Renal pelvis (tissue), 4 donors: ENCODE results near the gene TGFBR1. TPM values are rescaled to one million over a fixed set of nuclear protein-coding genes. Genes with fewer than 3 reads are reported as not detected.
"Not testable (repeated sequence)": the region's sequence is repeated elsewhere in the genome, so short reads cannot be mapped to it uniquely, and the experiment has no call there.

Experiments used
- DNase-seq: peaks from one replicate; pipeline ENCODE4 v3.0.0-alpha.2; 2013
- polyA plus RNA-seq, 3 donors: library from polyadenylated mRNA; unstranded; fragments of 120-200 nt; gene quantifications; one replicate each; pipeline ENCODE4 v1.2.1, GENCODE V29; 2013; ENCODE audit not compliant: insufficient read length in 3 of 3

Gene TGFBR1
- polyA plus RNA-seq, 3 donors = 41.8 to 44.5 (median 42.2) TPM

GRCh38 chr9:99184110-99184474 lies 79.2 kb downstream of the TGFBR1 start:
- no peak for DNase-seq

GRCh38 chr9:99184475-99185347 lies 79.8 kb downstream of the TGFBR1 start:
- DNase-seq = peak; percentile 91

GRCh38 chr9:99185348-99185632 lies 80.4 kb downstream of the TGFBR1 start:
- no peak for DNase-seq

- DNase-seq = no peak
Measured at GRCh38 chr9:99185934-99186333, 81.0 kb downstream of the TGFBR1 start.

GRCh38 chr9:99187311-99187710 lies 82.4 kb downstream of the TGFBR1 start:
- DNase-seq = no peak

GRCh38 chr9:99189186-99189585 lies 84.3 kb downstream of the TGFBR1 start:
- DNase-seq = no peak

- peak; percentile 33 for DNase-seq
Measured at GRCh38 chr9:99189887-99190596, 85.1 kb downstream of the TGFBR1 start.

- no peak for DNase-seq
Measured at GRCh38 chr9:99190597-99191283, 85.8 kb downstream of the TGFBR1 start.

- DNase-seq = no peak
Measured at GRCh38 chr9:99192786-99193465, 88.0 kb downstream of the TGFBR1 start.

- DNase-seq = no peak
Measured at GRCh38 chr9:99193466-99193821, 88.5 kb downstream of the TGFBR1 start.

GRCh38 chr9:99196484-99196883 lies 91.6 kb downstream of the TGFBR1 start:
- not testable (repeated sequence) for DNase-seq

GRCh38 chr9:99197124-99197630 lies 92.3 kb downstream of the TGFBR1 start:
- DNase-seq = no peak

- DNase-seq = no peak
Measured at GRCh38 chr9:99197987-99198386, 93.1 kb downstream of the TGFBR1 start.

- DNase-seq = no peak
Measured at GRCh38 chr9:99199938-99200539, 95.1 kb downstream of the TGFBR1 start.

- DNase-seq = no peak
Measured at GRCh38 chr9:99201603-99202002, 96.7 kb downstream of the TGFBR1 start.

Other genes with a start within 250 kb of the TGFBR1 start
- gene COL15A1, start 161.2 kb upstream of the TGFBR1 start, polyA plus RNA-seq = 10 to 100 TPM; 24.1 to 29.6 (median 25.9) TPM
- gene ALG2, start 116.8 kb downstream of the TGFBR1 start, polyA plus RNA-seq = 10 to 100 TPM; 43.1 to 45.6 (median 43.8) TPM
- gene SEC61B, start 117.2 kb downstream of the TGFBR1 start, polyA plus RNA-seq = 100 to 1,000 TPM; 137 to 177 (median 162) TPM